G401 (cell line): ENCODE measurements around the gene ARHGEF28. TPM values are rescaled to one million over a fixed set of nuclear protein-coding genes. Genes with fewer than 3 reads are reported as not detected.

ENCODE experiments used
- DNase-seq: peaks from one replicate; pipeline ENCODE4 v3.0.0-alpha.2; 2015; ENCODE audit warnings: low spot score
- in situ Hi-C: cut with HindIII; loops from 2 replicates; pipeline ENCODE4 v1.10.0; 2016; ENCODE audit warnings: low sequenced_read_pairs, mixed read lengths
- total RNA-seq: library from RNA; depleted of rRNA; stranded (reverse); fragments of >200 nt; shearing (Covaris generic); gene quantifications from 2 replicates; pipeline ENCODE4 v1.2.3, GENCODE V29; 2014

ARHGEF28 gene
- total RNA-seq, 1 experiment from 2014 or later: 0.03 TPM

DNA sequence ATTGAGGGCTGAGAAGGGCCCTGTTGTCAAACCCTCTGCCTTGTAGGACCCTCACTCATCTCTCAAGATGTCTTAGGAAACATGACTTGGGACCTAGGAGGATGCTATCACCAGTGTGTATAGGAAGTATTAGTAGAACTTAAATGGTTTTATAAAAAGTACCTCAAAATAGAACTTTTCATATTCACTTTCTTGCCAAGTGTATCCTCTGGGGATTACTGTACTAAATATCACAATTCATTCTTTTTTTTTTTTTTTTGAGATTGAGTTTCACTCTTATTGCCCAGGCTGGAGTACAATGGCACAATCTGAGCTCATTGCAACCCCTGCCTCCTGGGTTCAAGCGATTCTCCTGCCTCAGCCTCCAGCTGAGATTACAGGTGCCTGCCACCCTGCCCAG is 56.2 kb downstream of the ARHGEF28 start:
- in situ Hi-C loops: no loop called here
- DNase-seq: no peak

DNA sequence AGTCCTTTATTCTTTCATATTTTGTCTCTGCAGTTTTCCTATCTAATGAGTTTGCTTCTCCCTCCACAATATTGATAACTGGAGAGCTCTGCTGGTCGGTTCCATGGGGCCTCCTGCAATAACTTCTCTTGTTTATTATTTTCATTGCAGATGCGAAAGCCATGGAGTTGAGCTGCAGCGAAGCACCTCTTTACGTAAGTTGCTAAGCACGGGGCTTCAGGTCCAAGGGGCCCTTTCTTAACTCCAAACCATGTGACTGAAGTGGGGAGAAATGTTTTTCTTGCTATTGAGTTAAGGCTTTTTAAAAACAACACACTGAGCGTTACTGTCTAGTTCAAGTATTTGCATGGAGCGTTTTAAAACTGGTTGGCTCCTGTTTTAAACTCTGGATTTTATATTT is 58.7 kb downstream of the ARHGEF28 start:
- in situ Hi-C loops: no loop called here

DNA sequence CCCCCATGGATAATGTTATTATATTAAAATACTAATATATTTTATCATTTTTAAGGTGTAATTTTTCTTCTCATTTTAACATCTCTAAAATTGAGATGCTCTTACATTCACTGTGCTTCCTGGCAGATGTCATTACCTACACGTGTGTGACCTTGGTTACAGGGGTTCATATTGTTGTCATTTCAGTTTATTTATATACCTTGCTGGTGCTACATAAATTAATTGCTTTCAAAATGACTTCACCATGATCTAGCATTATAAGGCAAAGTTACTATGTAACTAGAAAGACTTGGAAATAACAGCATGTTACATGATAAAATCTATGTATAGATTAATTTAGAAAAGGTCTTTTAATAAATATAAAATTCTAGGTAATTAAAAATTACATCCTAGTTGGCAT is 60.9 kb downstream of the ARHGEF28 start:
- DNase-seq: no peak
- in situ Hi-C loops: no loop called here

More for the DNA sequence above, 58.7 kb downstream of the ARHGEF28 start:
- no peak for DNase-seq

DNA sequence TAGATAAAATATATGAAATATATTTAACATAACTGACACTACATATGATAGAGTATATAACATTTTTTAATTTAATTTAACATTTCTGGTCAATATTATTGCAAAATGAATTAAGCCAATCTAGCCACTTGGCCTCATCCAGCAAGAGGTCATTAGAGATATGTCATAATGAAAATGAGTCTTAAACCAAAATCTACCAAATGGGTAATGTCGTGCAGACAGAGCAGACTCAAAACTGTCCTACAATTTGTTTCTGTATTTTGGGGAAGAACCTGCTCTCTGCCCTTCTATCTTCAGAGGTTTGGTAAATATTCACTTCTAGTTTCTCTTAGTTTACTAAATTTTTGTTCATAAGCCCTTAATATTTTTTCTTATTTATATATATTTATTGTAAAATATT is 61.4 kb downstream of the ARHGEF28 start:
- in situ Hi-C loops: no loop called here
- no peak for DNase-seq

DNA sequence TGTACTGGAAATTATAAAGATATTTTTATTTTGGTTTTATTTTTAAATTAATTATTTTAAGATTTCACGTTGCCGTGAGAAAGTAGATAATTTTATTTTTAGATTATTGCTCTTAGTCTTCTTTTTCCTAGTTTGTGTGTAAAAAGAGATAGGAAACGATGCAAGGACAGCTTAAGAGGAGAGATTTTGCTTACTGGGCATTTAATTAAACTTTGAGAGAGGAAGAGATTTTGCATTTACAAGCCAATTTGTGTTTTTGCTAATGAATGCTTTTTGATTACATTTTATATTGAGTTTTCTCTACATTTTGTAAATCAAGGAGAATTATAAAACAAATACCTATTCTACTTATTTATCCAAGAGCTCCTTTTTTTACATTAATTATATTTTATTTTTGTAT is 64.0 kb downstream of the ARHGEF28 start:
- no peak for DNase-seq
- in situ Hi-C loops: no loop called here

DNA sequence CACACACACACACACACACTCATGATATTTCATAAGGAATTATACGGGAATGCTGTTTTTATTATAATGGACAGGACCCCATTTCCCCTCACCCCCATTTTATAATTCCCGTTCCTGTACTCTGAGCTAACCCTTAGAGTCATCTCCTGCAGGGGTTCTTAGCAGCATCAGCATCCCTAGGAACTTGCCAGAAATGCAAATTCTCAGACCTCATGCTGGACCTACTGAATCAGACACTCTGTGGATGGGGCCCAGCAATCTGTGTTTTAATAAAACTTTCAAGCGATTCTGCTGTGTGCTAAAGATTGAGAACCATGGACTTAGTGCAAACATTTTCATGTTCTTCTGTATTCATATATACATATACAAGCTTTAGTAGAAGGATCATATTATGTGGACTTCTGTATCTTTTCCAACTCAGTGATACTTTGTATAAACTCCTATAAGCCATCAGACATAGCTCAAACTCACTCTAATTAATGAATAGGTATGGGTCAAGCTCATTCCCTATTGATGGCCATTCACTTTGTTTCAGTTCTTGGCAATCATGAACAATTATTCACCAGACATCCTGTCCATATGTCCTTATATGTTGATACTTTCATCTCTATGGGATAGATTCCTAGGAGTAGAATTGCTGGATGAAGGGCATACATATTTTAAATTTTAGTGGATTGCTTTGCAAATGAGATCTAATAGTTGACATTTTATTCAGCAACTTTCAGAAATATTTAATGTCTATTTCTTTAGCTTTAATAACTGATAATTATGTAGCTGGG is 65.5 kb downstream of the ARHGEF28 start:
- no peak for DNase-seq
- in situ Hi-C loops: no loop called here

DNA sequence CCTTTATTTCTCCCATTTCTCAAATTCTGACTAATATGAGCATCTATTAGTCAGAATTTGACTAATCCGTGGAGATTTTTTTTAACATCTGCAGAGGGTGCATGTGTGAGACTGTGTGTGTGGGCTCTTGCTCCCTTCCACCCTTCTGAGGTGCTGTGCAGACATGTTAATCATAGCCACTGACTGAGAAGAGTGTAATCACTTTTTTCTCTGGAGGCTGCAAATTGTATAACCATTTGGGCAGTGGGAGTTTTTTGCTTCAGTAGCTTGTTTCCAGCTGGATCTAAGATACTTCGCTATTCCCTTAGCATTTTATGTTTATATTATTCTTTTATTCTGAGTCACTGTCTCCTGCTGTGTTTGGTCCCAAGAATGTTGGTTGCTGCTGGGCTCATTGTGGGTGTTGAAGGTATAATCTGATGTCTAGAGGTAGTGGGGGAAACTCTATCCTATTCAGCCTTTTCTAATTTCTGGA is 66.2 kb downstream of the ARHGEF28 start:
- in situ Hi-C loops: no loop called here
- no peak for DNase-seq

DNA sequence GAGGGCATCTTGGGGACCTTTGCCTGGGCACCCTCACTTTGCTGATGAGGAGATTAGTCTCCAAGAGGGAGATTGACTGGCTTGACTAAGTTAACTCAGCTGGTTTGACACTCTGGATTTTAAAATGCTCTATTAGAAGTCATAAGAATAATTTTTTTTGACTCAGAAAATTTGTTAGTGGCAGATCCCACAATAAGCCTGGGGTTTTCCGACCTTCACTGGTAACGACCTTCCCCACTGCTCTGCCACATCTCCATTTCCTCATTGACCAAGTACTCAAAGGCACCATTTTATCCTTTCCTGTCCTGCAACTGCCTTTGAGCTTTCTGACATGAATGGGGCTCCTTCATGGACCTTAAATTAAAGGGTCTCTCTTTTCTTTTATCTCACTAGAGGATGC is 67.0 kb downstream of the ARHGEF28 start:
- in situ Hi-C loops: no loop called here

DNA sequence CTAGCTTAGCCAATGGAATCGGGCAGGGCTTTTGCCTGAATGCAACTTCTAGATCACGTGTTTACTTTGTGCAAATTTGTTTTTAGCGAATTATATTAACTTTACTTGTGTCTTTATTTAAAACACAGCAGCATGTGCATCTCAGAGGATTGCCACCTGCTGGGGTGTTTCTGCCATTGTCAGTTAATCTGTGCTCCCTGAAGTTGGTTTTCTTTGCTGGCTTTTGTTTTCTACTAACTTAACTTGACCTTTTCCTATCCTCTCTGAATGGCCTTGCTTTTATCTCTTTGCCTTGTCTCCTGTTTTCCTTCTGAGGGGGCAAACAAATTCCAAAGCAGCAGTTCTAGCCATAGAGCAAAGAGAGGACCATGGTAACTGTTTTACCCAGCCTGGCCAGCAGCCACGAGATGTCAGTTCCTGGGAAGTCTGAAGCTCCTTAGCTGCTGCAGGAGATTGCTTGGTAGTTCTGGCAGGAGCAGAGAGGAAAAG is 67.6 kb downstream of the ARHGEF28 start:
- no peak for DNase-seq
- in situ Hi-C loops: no loop called here

More for the DNA sequence above, 67.0 kb downstream of the ARHGEF28 start:
- DNase-seq: no peak

DNA sequence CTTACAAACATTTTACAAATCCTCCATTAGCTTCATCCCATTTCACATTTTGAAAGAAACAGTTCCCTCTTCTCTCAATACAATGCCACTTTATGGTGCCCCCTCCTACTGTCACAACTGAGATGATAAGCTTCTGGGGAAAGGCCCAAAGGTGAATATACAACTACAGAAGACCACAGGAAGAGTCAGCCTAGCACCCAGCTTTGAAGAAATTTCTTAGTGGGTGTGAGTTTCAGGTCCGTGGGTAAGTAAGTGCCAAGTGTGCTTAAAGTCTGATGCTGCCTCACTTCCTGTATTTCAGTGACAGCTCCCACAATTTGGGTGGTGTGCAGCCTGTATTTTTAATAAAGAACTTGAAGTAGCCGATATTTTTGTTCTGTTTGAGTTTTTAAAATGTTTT is 68.1 kb downstream of the ARHGEF28 start:
- in situ Hi-C loops: no loop called here

DNA sequence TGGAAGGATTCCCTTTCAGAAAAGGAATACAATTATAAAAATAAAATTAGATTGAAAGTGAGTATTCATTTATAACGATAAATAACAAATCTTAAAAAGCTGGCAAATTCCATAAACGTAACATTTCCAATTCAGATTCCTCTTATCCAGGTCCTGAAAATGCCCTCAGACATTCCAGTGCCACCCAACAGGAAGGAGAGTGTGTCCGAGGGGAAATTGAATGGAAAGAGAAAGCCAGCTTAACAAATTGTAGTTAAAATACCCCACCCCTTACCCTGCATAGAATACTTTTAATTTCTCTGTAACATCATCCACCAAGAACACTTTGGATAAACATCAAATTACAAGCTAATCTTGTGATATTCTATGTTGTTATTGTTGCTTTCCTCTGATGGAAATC is 72.0 kb downstream of the ARHGEF28 start:
- DNase-seq: no peak
- in situ Hi-C loops: no loop called here

More for the DNA sequence above, 68.1 kb downstream of the ARHGEF28 start:
- no peak for DNase-seq

DNA sequence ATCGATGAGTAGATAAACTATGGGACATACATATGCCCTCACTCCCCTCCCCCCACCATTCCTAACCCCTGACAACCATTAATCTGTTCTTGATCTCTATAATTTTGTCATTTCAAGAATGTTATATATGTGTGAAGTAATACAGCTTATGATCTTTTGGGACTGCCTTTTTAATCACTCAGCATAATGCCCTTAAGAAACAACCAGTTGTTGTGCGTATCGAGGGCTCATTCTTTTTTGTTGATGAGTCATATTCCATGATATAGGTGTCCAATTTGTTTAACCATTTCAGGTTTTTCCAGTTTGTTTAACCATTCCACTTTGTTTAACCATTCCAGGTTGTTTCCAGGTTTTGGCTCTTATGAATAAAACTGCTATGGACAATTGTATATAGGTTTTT is 75.6 kb downstream of the ARHGEF28 start:
- in situ Hi-C loops: no loop called here

DNA sequence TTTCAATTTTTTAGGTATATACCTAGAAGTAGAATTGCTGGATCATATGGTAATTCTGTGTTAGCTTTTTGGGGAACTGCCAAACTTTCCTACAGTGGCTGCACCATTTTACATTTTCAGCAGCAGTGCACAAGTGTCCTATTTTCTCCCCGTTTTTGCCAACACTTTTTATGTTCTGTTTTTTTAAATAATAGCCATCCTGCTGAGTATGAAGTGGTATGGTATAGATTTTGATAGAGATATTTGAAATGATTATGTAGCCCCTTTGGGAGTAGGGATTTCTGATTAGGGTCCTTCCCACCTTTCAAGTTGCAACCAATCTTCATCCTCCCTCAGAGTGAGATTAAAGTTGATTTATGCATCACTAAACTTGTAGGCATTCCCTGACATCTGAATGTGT is 76.5 kb downstream of the ARHGEF28 start:
- in situ Hi-C loops: no loop called here

More for the DNA sequence above, 75.6 kb downstream of the ARHGEF28 start:
- no peak for DNase-seq

DNA sequence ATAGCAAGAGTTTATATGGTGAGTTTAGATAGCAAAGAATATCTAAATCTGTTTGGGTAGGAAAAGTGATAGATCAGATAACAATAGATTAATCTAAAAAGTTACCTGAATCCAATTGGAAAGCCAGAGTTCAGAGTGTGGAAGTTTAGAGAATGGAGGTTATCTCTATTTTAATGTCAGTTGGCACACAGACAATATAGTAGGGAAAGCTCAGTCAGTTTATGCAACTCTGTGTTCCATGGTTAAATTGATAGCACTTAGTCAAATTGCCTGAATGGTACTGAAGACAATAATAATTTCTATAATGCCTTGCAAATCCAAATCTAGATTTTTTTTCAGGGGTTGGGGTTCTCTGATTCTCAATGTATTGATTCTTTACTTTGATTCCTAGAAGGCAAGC is 77.0 kb downstream of the ARHGEF28 start:
- DNase-seq: no peak
- in situ Hi-C loops: no loop called here

More for the DNA sequence above, 76.5 kb downstream of the ARHGEF28 start:
- DNase-seq: no peak

DNA sequence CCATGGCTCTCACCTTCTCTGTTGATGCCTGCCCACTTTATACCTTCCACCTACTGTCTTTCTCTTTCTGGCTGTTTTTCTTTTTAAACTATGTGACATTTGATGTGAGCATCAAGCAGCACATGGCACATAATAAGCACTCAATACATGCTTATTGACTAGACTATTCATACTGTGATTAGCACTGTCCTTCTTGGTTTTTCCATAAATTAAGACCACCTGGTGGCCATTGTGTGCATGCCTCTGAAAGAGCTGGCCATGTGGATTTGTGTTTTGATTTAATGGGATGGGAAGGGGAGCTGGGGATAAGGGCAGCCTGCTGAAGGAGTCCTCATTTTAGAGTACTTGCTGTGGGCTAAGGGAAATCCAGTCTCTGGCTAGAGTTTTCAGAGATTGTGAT is 79.4 kb downstream of the ARHGEF28 start:
- in situ Hi-C loops: no loop called here
- no peak for DNase-seq

DNA sequence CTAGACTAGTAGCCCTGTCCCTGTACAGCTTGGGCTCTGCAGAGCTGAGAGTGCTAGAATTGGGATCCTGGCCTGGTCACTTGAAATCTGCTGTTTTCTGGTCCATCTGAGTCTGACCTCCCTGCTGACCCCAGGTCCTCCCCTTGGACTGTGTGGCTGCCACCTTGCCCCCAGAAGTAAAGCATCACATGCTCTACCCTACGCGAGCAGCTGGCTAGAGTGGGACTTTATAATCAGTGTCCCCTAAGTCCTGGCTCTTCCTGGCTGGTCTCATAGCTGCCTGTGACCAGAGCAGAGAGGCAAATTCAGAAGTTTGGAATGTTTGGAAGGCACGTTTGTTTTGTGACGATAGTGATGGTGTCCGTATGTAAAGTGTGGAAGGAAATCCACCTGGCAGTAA is 81.0 kb downstream of the ARHGEF28 start:
- in situ Hi-C loops: no loop called here
- DNase-seq: no peak

DNA sequence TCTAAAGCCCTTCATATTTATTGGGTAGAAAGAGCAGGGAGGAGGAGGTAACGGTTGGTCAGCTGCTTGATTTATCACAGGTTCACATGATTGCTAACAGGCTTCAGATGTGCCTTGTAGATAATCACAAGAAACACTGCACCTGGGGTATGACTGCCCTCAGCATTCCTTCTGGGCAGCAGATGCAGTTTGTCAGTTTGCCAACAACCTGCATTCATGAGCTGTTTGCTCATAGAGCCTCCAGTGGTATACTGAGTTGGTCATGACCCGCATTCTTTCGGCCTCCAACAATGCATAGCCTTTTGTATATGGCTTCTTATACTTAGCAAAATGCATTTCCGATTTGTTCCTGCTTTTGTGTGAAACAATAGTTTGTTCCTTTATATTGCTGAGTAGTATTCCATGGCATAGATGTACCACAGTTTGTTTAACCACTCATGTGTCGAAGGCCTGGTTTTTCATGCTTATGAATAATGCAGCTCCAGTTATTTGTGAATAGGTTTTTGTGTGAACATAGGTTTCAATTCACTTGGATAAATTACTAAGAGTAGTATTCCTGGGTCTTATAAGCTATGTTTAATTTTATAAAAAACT is 83.6 kb downstream of the ARHGEF28 start:
- in situ Hi-C loops: no loop called here
- no peak for DNase-seq

DNA sequence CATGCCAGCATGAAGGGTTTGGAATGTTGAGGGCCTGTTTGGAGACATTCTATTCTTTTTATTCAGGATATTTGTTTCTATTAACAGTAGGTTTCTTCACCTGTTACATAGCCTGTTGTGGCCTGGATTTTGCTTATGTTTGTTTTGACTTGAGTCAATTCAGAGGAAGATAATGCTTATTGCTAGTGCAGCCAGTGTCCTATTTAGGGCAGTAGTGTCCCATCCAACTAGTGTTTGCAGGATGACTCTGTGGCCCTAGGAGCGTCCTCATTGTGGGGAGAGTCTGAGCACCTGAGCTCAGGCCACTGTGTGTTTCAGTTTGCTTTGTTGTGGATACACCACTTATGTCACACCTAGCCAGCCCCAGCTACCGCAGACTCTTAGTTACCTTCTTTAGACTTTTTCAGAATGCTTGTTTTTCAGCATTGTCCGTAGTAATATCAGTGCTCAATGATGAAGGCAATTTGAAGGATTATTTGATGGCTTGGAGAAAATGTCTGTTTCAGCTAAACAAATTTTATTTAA is 90.3 kb downstream of the ARHGEF28 start:
- DNase-seq: no peak
- in situ Hi-C loops: no loop called here

DNA sequence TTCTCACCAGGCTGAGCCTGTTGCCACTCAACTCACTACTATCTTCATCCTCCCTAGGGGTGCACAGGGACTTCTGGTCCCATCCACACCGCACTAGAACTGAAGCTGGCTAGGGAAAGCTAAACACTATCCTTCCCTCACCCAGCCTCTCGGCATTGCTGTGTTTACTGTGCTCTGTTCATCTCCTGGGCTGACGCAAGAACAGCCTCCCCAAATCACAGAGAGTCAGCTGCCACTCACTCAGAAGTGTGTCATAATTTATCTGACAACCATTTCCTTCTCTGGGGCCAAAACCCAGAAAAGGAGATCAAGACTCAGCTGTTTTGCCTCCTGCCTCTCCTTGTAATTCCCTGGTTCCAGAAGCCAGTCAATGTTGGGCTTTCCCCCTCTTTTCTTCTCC is 92.8 kb downstream of the ARHGEF28 start:
- in situ Hi-C loops: no loop called here
- DNase-seq: no peak

DNA sequence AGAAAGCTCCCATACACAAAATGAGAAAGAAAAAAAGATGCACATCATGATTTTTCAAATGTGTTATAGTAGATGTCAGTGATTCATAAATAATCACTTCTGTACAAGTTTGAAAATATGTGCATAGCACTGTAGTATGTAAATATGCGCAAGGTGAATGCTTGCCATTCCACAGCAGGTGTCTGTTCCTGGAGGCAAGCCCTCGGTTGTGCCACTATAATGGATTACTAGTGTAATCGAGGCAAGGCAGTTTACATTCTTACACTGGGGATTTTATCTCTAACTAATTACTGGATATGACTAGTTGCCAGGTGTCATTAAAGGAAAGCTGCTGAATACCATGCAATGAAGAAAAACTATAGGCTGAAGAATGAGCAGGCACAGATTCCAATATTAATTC is 93.6 kb downstream of the ARHGEF28 start:
- DNase-seq: no peak
- in situ Hi-C loops: no loop called here
